Stimulated activated CD4-positive, alpha-beta T cell treated with anti-CD3 and anti-CD28 coated beads, Interleukin-12 subunit alpha, Interleukin-12 subunit beta, amount 100 ng/mL, for 48 hours (primary cell): ENCODE data around the gene NCOR1.
"Not testable (repeated sequence)": the region's sequence is repeated elsewhere in the genome, so short reads cannot be mapped to it uniquely, and the experiment has no call there.

Experiments used
- DNase-seq, 3 donors: peaks; one replicate each; pipeline ENCODE4 v3.0.0-alpha.2; 2020; ENCODE audit warnings: low read depth in 2 of 3, low spot score in 1 of 3

The NCOR1 gene

DNA sequence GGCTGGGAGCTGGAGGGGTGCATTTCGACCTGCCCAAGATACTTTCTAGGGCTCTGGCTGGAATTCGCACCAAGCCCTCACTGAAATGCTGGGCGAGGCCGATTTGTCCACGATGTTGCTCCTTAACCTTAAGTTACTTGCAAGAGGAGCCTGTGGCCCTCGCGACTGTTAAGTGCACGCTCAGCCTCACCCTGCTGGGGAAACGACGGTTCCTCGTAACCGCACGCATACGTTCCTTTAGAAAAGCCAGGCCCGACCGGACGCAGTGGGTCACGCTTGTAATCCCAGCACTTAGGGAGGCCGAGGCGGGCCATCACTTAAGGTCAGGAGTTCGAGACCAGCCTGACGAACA, 607 bp upstream of the NCOR1 start:
- DNase-seq: peak in 2 of 3 donors; percentile 8 to 14

DNA sequence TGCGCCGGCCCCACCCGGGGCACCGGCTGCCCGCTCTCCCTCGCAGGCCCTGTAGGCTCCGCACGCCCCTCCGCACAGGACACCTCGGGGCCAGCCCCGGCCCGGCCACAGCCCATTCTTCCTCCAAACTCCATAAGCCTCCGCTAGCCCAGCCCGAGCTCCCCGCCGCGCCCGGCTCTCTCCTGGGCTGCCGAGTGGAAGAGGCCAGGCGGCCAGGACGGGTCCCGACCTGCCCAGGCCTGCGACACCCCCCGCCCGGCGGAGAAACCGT, 397 bp downstream of the NCOR1 start:
- DNase-seq: peak in 2 of 3 donors; percentile 9 to 34

- no peak for DNase-seq
These were observed 938 bp downstream of the NCOR1 start for GRCh38 chr17:16214190-16215001.

GRCh38 chr17:16212793-16213192, 2.5 kb downstream of the NCOR1 start:
- no peak for DNase-seq

GRCh38 chr17:16211590-16211989, 3.7 kb downstream of the NCOR1 start:
- DNase-seq: no peak

DNA sequence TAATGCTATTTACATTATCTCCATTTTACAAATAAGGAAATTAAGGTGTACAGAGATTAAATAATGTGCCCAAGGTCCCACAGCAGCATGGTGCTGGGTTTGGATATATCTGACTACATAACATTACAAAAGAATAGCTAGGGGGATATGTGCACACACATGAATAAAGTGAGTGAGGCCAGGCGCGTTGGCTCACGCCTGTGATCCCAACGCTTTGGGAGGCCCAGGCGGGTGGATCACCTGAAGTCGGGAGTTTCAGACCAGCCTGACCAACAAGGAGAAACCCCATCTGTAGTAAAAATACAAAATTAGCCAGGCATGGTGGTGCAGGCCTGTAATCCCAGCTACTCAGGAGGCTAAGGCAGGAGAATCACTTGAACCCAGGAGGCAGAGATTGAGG, 10.6 kb downstream of the NCOR1 start:
- DNase-seq: not testable (repeated sequence)

DNA sequence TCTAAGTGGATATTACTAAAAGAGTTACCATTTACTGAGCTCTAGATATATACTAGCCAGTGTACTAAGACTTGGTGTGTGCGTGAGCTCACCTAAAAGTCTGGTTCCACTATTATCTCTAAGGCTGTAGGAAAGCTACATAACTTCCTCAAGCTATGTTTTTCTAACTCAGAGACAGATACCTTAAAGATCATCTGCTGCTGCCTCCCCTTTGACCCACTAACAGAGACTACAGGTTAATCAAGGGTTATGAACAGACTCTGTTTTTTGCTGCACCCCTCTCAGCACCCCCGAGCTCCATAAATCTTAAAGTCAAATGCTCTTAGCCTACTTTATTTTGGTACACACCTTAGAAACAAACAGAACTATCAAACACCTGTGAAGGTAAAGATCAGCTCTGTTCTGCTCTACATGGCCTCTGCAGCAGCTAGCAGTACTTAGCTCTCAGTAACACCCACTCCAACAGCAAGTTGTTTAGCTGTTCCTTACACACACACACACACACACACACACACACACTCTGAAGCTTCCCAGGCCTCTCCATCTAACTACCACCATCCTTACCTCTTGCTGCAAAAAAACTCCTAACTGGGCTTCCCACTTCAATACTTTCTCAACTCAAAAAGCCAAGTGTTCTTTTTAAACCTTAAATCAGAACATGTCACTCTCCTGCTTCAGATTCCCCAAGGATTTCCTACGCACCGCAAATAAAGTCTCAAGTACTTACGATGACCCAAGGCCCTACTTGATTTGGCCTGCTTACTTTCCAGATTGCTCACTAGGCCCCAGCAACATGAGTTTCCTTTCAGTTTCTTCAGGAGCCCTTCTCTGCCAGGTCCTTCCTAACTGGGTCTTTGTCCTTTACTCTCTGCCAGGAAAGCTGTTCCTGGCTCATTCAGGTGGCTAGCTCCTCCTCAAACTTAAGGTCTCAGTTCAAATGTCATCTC, 12.5 kb downstream of the NCOR1 start:
- DNase-seq: not testable (repeated sequence)

- DNase-seq: not testable (repeated sequence)
These were observed 13.6 kb downstream of the NCOR1 start for GRCh38 chr17:16201693-16202131.

DNA sequence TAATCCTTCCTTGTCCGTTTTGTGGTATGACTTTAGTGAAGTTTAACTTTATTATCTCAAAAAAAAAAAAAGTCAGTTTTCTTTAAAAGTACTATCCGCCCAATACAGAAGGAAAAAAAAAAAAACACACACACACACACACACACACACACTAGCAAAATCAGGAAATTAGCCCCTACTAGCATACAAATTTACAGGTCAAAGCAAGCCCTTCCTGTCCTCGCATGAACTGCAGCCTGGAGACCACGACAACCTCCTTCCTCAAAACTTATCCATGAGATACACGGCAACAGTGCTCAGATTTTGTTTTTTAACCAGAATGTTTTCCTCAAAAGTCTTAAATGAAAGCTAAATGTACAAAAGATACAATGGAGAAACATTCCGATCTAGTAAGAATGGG, 16.2 kb downstream of the NCOR1 start:
- DNase-seq: no peak

DNA sequence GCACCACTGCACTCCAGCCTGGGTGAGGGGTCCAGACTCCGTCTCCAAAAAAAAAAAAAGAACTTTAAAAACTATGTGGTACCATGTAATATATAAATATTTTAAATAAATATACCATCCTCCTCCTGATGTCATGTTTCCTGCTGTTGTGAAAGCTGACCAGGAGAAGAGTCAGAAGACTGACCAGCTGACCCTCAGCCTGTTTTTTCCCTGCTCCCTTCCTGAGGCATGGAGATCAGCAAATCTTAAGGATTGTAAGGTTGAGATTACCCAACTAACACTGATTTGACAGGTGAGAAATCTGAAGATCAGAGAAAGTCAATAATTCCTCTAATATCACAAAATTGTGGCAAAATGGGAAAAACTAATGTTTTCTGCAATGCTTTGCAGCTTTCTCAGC, 18.1 kb downstream of the NCOR1 start:
- DNase-seq: no peak

GRCh38 chr17:16194307-16194835, 21.0 kb downstream of the NCOR1 start:
- DNase-seq: not testable (repeated sequence)

- DNase-seq: no peak
These were observed 23.7 kb downstream of the NCOR1 start for GRCh38 chr17:16191604-16192003.

DNA sequence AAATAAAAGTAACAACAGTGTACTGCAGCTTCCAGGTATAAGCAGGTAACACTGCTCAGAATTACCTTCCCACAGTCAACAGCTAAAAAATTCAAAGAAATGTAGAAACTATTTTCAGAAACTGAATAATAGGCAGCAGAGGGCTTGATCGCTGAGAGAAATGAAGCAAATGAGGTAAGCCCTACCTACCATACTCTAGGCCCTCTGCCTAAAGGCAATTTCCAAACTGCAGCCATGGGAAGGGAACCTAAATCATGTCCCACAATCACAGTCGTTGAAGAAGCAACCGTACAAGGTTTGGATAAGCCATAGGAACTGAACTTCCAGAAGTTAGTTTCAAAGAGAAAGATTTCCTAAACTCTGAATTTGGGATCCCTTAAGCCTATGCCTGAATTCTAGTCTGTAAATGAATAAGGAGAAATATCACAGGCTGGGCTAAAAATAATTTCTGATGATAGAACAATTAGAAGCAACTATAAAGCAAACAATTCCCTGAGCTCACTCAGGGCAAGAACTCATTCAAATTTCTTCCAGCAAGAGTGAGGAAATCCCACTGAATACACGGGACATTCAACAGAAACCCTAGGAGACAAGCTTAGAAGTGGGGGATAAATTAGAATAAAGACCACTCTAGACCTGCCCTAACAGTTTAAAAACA, 24.5 kb downstream of the NCOR1 start:
- no peak for DNase-seq

GRCh38 chr17:16189791-16190348, 25.5 kb downstream of the NCOR1 start:
- no peak for DNase-seq

DNA sequence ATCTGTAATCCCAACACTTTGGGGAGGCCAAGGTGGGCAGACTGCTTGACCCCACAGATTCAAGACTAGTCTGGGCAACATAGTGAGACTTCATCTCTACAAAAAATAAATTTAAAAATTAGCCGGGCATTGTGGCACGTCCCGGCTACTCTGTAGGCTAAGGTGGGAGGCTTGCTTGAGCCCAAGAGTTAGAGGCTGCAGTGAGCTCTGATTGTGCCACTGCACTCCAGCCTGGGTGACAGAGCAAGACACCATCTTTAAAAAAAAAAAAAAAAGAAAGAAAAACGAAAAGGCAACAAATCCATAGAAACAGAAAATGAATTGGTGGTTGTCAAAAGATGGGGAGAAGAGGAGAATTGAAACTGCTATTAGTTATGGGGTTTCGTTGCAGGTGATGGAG, 27.7 kb downstream of the NCOR1 start:
- DNase-seq: no peak

GRCh38 chr17:16181581-16181980, 33.8 kb downstream of the NCOR1 start:
- DNase-seq: no peak

DNA sequence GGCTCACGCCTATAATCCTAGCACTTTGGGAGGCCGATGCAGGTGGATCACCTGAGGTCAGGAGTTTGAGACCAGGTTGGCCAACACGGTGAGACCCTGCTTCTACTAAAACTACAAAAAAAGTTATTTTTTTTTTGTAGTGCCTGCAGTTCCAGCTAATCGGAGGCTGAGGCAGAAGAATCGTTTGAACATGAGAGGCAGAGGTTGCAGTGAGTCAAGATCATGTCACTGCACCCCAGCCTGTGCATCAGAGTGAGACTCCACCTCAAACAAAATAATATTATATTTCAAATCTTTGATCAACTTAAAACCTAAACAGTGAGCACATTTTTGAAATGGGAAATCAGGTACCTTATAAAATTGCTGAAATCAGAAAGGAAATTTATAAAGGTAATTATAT, 36.5 kb downstream of the NCOR1 start:
- DNase-seq: no peak

- no peak for DNase-seq
These were observed 43.7 kb downstream of the NCOR1 start for GRCh38 chr17:16171613-16172012.

- DNase-seq: not testable (repeated sequence)
These were observed 48.6 kb downstream of the NCOR1 start for GRCh38 chr17:16166766-16167165.

GRCh38 chr17:16158714-16159113, 56.6 kb downstream of the NCOR1 start:
- DNase-seq: no peak

- no peak for DNase-seq
These were observed 59.8 kb downstream of the NCOR1 start for GRCh38 chr17:16155536-16155935.
